IMR-90 (cell line): ENCODE measurements around the gene ABI3BP. TPM values are rescaled to one million over a fixed set of nuclear protein-coding genes. Genes with fewer than 3 reads are reported as not detected.

Experiments used
- ATAC-seq: fragments of 200-7000 bp; cut with Tn5 transposase; 2 replicates; pipeline ENCODE4 v1.9.1; 2020; ENCODE audit warnings: low read depth, mild to moderate bottlenecking, moderate library complexity
- BruUV-seq: library from RNA; stranded (reverse); fragments of 400-500 nt; replicated peaks from 2 replicates; lab custom pipeline; 2021; lab: Mats Ljungman, UMichigan
- CTCF ChIA-PET: fragments of 300-600 bp; formaldehyde crosslinking; extraction: SDS; loops from one replicate; lab custom pipeline; 2021; ENCODE audit warnings: antibody characterized with exemption; lab: Yijun Ruan, JAX
- POLR2A ChIA-PET: fragments of 300-600 bp; sonication (Branson Sonifier 250); formaldehyde crosslinking; loops from one replicate; lab custom pipeline; 2022; ENCODE audit warnings: antibody characterized with exemption; ENCODE audit not compliant: unreplicated experiment; lab: Charles Lee
- DNase-seq: peaks from one replicate; pipeline ENCODE4 v3.0.0; 2013
- H2AFZ ChIP-seq: replicated peaks from 2 replicates; pipeline ENCODE3; 2013; ENCODE audit warnings: low read length, mild to moderate bottlenecking; ENCODE audit not compliant: poor library complexity
- H2AK5ac ChIP-seq: 2 replicates; pipeline ENCODE4 v1.6.1; 2013; ENCODE audit warnings: low read depth, low read length, inconsistent platforms
- H2AK9ac ChIP-seq: replicated peaks from 2 replicates; pipeline ENCODE3; 2013; ENCODE audit warnings: mild to moderate bottlenecking, low read depth, low read length, moderate library complexity; ENCODE audit not compliant: poor library complexity
- H2BK120ac ChIP-seq: 2 replicates; pipeline ENCODE4 v1.6.1; 2013; ENCODE audit warnings: low read depth, low read length, inconsistent platforms
- H2BK15ac ChIP-seq: 3 replicates; pipeline ENCODE4 v1.6.1; 2013; ENCODE audit warnings: low read depth, low read length, inconsistent platforms
- H2BK20ac ChIP-seq: 2 replicates; pipeline ENCODE4 v1.6.1; 2013; ENCODE audit warnings: low read depth, mild to moderate bottlenecking, inconsistent platforms, low read length, moderate library complexity
- H2BK5ac ChIP-seq: 2 replicates; pipeline ENCODE4 v1.6.1; 2013; ENCODE audit warnings: mild to moderate bottlenecking, low read depth, low read length, inconsistent platforms; ENCODE audit not compliant: poor library complexity, severe bottlenecking
- H3K14ac ChIP-seq: replicated peaks from 2 replicates; pipeline ENCODE4 v1.6.1; 2013; ENCODE audit warnings: low read depth, low read length, inconsistent platforms
- H3K18ac ChIP-seq: 2 replicates; pipeline ENCODE4 v1.6.1; 2013; ENCODE audit warnings: low read depth, low read length, control low read depth
- H3K23ac ChIP-seq: 2 replicates; pipeline ENCODE4 v1.6.1; 2013; ENCODE audit warnings: low read depth, low read length, inconsistent platforms
- H3K27ac ChIP-seq: 2 replicates; pipeline ENCODE4 v1.5.1; 2013; ENCODE audit warnings: mild to moderate bottlenecking, control low read depth, low read length; ENCODE audit not compliant: insufficient read depth
- H3K27me3 ChIP-seq: 2 replicates; pipeline ENCODE4 v1.6.1; 2013; ENCODE audit warnings: low read length; ENCODE audit not compliant: control insufficient read depth, insufficient read depth
- H3K36me3 ChIP-seq: 2 replicates; pipeline ENCODE4 v1.6.1; 2013; ENCODE audit warnings: low read length, mixed read lengths; ENCODE audit not compliant: control insufficient read depth, insufficient read depth
- H3K4ac ChIP-seq: 2 replicates; pipeline ENCODE4 v1.6.1; 2013; ENCODE audit warnings: low read depth, low read length, inconsistent platforms
- H3K4me1 ChIP-seq: 2 replicates; pipeline ENCODE4 v1.6.1; 2013; ENCODE audit warnings: low read length, mixed read lengths; ENCODE audit not compliant: control insufficient read depth, insufficient read depth
- H3K4me2 ChIP-seq: 2 replicates; pipeline ENCODE4 v1.6.1; 2013; ENCODE audit warnings: low read depth, mild to moderate bottlenecking, control low read depth, low read length, moderate library complexity
- H3K4me3 ChIP-seq: 2 replicates; pipeline ENCODE4 v1.5.1; 2013; ENCODE audit warnings: low read depth, mild to moderate bottlenecking, control low read depth, low read length, moderate library complexity; ENCODE audit not compliant: insufficient read depth
- H3K56ac ChIP-seq: 2 replicates; pipeline ENCODE4 v1.6.1; 2013; ENCODE audit warnings: low read length, inconsistent platforms; ENCODE audit not compliant: insufficient read depth; ENCODE audit errors: extremely low read depth
- H3K79me1 ChIP-seq, 2 experiments: 2 replicates each; pipeline ENCODE4 v1.6.1; 2013; ENCODE audit warnings: low read length in 2 of 2, inconsistent platforms in 1 of 2, low read depth in 1 of 2
- H3K9ac ChIP-seq: 2 replicates; pipeline ENCODE4 v1.6.1; 2013; ENCODE audit warnings: low read depth, low read length, control low read depth
- H3K9me1 ChIP-seq: 2 replicates; pipeline ENCODE4 v1.6.1; 2013; ENCODE audit warnings: low read length, inconsistent platforms; ENCODE audit not compliant: insufficient read depth
- H3K9me3 ChIP-seq: 2 replicates; pipeline ENCODE4 v1.6.1; 2013; ENCODE audit warnings: low read length; ENCODE audit not compliant: control insufficient read depth, insufficient read depth
- H4K20me1 ChIP-seq: 2 replicates; pipeline ENCODE4 v1.6.1; 2013; ENCODE audit warnings: low read length, inconsistent platforms; ENCODE audit not compliant: insufficient read depth
- H4K5ac ChIP-seq: 2 replicates; pipeline ENCODE4 v1.6.1; 2013; ENCODE audit warnings: mild to moderate bottlenecking, low read depth, low read length, control low read depth
- H4K8ac ChIP-seq, 2 experiments: 2 replicates each; pipeline ENCODE4 v1.6.1; 2013; ENCODE audit warnings: low read depth in 2 of 2, low read length in 2 of 2, control low read depth in 1 of 2, inconsistent platforms in 1 of 2
- H4K91ac ChIP-seq: 2 replicates; pipeline ENCODE4 v1.6.1; 2013; ENCODE audit warnings: low read depth, low read length, inconsistent platforms; ENCODE audit not compliant: insufficient read depth
- BHLHE40 ChIP-seq: fragments of 150-350 bp; IDR thresholded peaks from 2 replicates; pipeline ENCODE4 v1.6.1; 2016; ENCODE audit warnings: mild to moderate bottlenecking, low read depth, low read length
- CEBPB ChIP-seq: IDR thresholded peaks from 2 replicates; pipeline ENCODE4 v1.6.1; 2012; ENCODE audit warnings: low read depth, low read length, improper control_type of control experiment
- CHD1 ChIP-seq: IDR thresholded peaks from 2 replicates; pipeline ENCODE4 v1.6.1; 2012; ENCODE audit warnings: low read depth, low read length, improper control_type of control experiment
- CTCF ChIP-seq: conservative IDR thresholded peaks from 2 replicates; pipeline ENCODE4 v1.5.1; 2012; ENCODE audit warnings: mild to moderate bottlenecking, low read depth, low read length, improper control_type of control experiment
- ELK1 ChIP-seq: fragments of 150-350 bp; IDR thresholded peaks from 2 replicates; pipeline ENCODE4 v1.6.1; 2016; ENCODE audit warnings: low read depth, mild to moderate bottlenecking, low read length, moderate library complexity, borderline replicate concordance
- FOS ChIP-seq: fragments of 150-350 bp; IDR thresholded peaks from 2 replicates; pipeline ENCODE4 v1.6.1; 2016; ENCODE audit warnings: low read depth, low read length
- MAFK ChIP-seq: IDR thresholded peaks from 2 replicates; pipeline ENCODE4 v1.6.1; 2012; ENCODE audit warnings: low read depth, low read length, improper control_type of control experiment
- MAZ ChIP-seq: IDR thresholded peaks from 2 replicates; pipeline ENCODE4 v1.6.1; 2012; ENCODE audit warnings: low read depth, mild to moderate bottlenecking, low read length, improper control_type of control experiment, moderate library complexity, borderline replicate concordance
- MXI1 ChIP-seq: IDR thresholded peaks from 2 replicates; pipeline ENCODE4 v1.6.1; 2012; ENCODE audit warnings: low read depth, mild to moderate bottlenecking, low read length, moderate library complexity, borderline replicate concordance
- NFE2L2 ChIP-seq: fragments of 150-350 bp; IDR thresholded peaks from 2 replicates; pipeline ENCODE4 v1.6.1; 2016; ENCODE audit warnings: low read depth, mild to moderate bottlenecking, low read length
- POLR2A ChIP-seq: IDR thresholded peaks from 2 replicates; pipeline ENCODE4 v1.6.1; 2012; ENCODE audit warnings: mild to moderate bottlenecking, low read depth, low read length
- RAD21 ChIP-seq: IDR thresholded peaks from 2 replicates; pipeline ENCODE4 v1.6.1; 2012; ENCODE audit warnings: low read length, improper control_type of control experiment
- RCOR1 ChIP-seq: IDR thresholded peaks from 2 replicates; pipeline ENCODE4 v1.6.1; 2012; ENCODE audit warnings: mild to moderate bottlenecking, low read length, improper control_type of control experiment; ENCODE audit not compliant: insufficient replicate concordance
- RFX5 ChIP-seq: IDR thresholded peaks from 2 replicates; pipeline ENCODE4 v1.8.0; 2012; ENCODE audit warnings: low read depth, mild to moderate bottlenecking, low read length, moderate library complexity
- SMC3 ChIP-seq: fragments of 150-350 bp; IDR thresholded peaks from 2 replicates; pipeline ENCODE4 v1.6.1; 2016; ENCODE audit warnings: low read depth, mild to moderate bottlenecking, antibody characterized with exemption, low read length, moderate library complexity
- USF2 ChIP-seq: fragments of 150-350 bp; IDR thresholded peaks from 2 replicates; pipeline ENCODE4 v1.6.1; 2017; ENCODE audit warnings: mild to moderate bottlenecking, antibody characterized with exemption, low read length, low read depth
- WGBS, 2 experiments: methylation state at CpG; one replicate each; pipeline versions ENCODE4 v1.1.5 to v1.1.7; 2013; ENCODE audit warnings: missing lambda C conversion rate in 2 of 2; ENCODE audit not compliant: insufficient read length in 1 of 2; ENCODE audit errors: extremely low coverage in 2 of 2; 5-methylcytosine and 5-hydroxymethylcytosine counted together
- dilution Hi-C: fragments of 300-500 bp; cut with HindIII; formaldehyde crosslinking; loops from one replicate; pipeline ENCODE4 v1.14.3; 2018; ENCODE audit warnings: low sequenced_read_pairs; ENCODE audit not compliant: unreplicated experiment
- in situ Hi-C: fragments of 300-500 bp; cut with MboI; formaldehyde crosslinking; loops from 3 replicates; pipeline ENCODE4 v1.14.3; 2019; ENCODE audit warnings: low sequenced_read_pairs, inconsistent platforms, mixed read lengths
- intact Hi-C: fragments of 100-400 bp; cut with micrococcal nuclease; formaldehyde crosslinking; loops from 2 replicates; pipeline ENCODE4 v1.10.0; 2022
- polyA plus RNA-seq, 3 experiments: library from polyadenylated mRNA; depleted of rRNA; stranded (reverse); fragments of >200 nt; gene quantifications; 2 replicates each; pipeline ENCODE4 v1.2.3, GENCODE V29; 2012; ENCODE audit warnings: low replicate concordance in 1 of 3
- total RNA-seq: library from RNA; depleted of rRNA; stranded (reverse); fragments of >200 nt; gene quantifications from 2 replicates; pipeline ENCODE4 v1.2.3, GENCODE V29; 2012

Gene ABI3BP
- total and polyA plus RNA-seq, 2 of the 4 experiments (the other 2 are of a cell fraction): 3.0 to 26.7 TPM

- Histone ChIP-seq H3K36me3 (peaks cover 5% of the 10 kb centered on the region; the same call in 1 of the 2 replicates), H2BK15ac (no peak overlapping the region), H2AK5ac (no peak overlapping the region), H2BK120ac (no peak overlapping the region), H4K91ac (no peak overlapping the region), H3K56ac (no peak overlapping the region), H3K4me1 (peaks cover 2% of the 10 kb centered on the region; the same call in 1 of the 2 replicates), H3K9me1 (peaks cover 9% of the 10 kb centered on the region; the same call in 1 of the 2 replicates), H4K8ac (no peak overlapping the region), H3K27ac (no peak overlapping the region), H4K20me1 (no peaks in the 10 kb centered on the region; the same call in 1 of the 2 replicates), H3K9ac (no peak overlapping the region), H4K5ac (no peak overlapping the region), H3K4ac (no peak overlapping the region), H3K23ac (no peak overlapping the region), H3K18ac (no peak overlapping the region), H3K4me3 (no peak overlapping the region), H3K14ac (no peak overlapping the region), H3K4me2 (no peak overlapping the region), H3K9me3 (no peaks in the 10 kb centered on the region), H2BK5ac (no peak overlapping the region), H2BK20ac (no peak overlapping the region), H3K79me1 (no peaks in the 10 kb centered on the region; a peak in 1 of 4 replicates), H2AK9ac (no peak overlapping the region), H3K27me3 (no peaks in the 10 kb centered on the region), H2AFZ (no peak overlapping the region)
- DNase-seq (no peak), ATAC-seq (no peak)
- CTCF ChIA-PET: interaction anchor here (0.6 kb wide), 1 partner anchor 264 kb away, joined by 4 read pairs; the partner anchor contains the start of gene TMEM45A
- dilution Hi-C loops: no loop called here
- in situ Hi-C loops: no loop called here
- POLR2A ChIA-PET: no interaction called here
- BruUV-seq: no TSS peak
- WGBS, 2 experiments: 67% methylated on average over 1 of the region's 2 CpGs; no CpG with 5 or more reads in 1 of the 2 experiments
- TF ChIP-seq USF2: no peak
- TF ChIP-seq CEBPB: no peak
- no peak for TF ChIP-seq RCOR1
- no peak for TF ChIP-seq NFE2L2
- TF ChIP-seq POLR2A: no peak
- no peak for TF ChIP-seq CHD1
- TF ChIP-seq CTCF: no peak
- no peak for TF ChIP-seq MAZ
- no peak for TF ChIP-seq RAD21
- TF ChIP-seq ELK1: no peak
- no peak for TF ChIP-seq BHLHE40
- no peak for TF ChIP-seq FOS
- TF ChIP-seq RFX5: no peak
- no peak for TF ChIP-seq SMC3
- no peak for TF ChIP-seq MAFK
- no peak for TF ChIP-seq MXI1
- intact Hi-C loops: no loop called here
These were observed 236.8 kb downstream of the ABI3BP start for GRCh38 chr3:100756441-100756840.
